CD14-positive monocyte (primary cell): Measurements from ENCODE around the gene ATXN1. TPM values are rescaled to one million over a fixed set of nuclear protein-coding genes. Genes with fewer than 3 reads are reported as not detected.
A peak's percentile ranks its signal among the peaks of the same experiment; 100 is the strongest.

Experiments used
- DNase-seq, 3 donors: peaks; one replicate each; pipeline ENCODE4 v3.0.0-alpha.2; 2011 to 2022
- H2AFZ ChIP-seq: 2 replicates; pipeline ENCODE4 v1.6.0; 2012; ENCODE audit warnings: mild to moderate bottlenecking, low read depth, low read length, inconsistent platforms; ENCODE audit not compliant: insufficient read depth, poor library complexity, severe bottlenecking
- H3K27ac ChIP-seq, 2 donors: 1 replicate in 1 of 2; 2 replicates in 1 of 2; pipeline ENCODE4 v1.5.1; 2012 to 2013; ENCODE audit warnings: low read length in 2 of 2, control low read depth in 1 of 2, inconsistent platforms in 1 of 2, low read depth in 1 of 2, mild to moderate bottlenecking in 1 of 2
- H3K27me3 ChIP-seq, 2 donors: one replicate each; pipeline versions ENCODE4 v1.6.0 to v1.6.1; 2011 to 2013; ENCODE audit warnings: low read length in 2 of 2; ENCODE audit not compliant: control insufficient read depth in 2 of 2, insufficient read depth in 2 of 2
- H3K36me3 ChIP-seq, 2 donors: replicated peaks in 1 of 2; 1 replicate in 1 of 2; 2 replicates in 1 of 2; pipeline versions ENCODE4 v1.5.1 to v1.6.1; 2012 to 2013; ENCODE audit warnings: low read length in 2 of 2, control low read depth in 1 of 2, inconsistent platforms in 1 of 2, mild to moderate bottlenecking in 1 of 2; ENCODE audit not compliant: insufficient read depth in 2 of 2, control insufficient read depth in 1 of 2
- H3K4me1 ChIP-seq, 2 donors: 1 replicate in 1 of 2; 2 replicates in 1 of 2; pipeline versions ENCODE4 v1.5.1 to v1.6.1; 2012 to 2013; ENCODE audit warnings: low read length in 2 of 2, control low read depth in 1 of 2, inconsistent platforms in 1 of 2, mild to moderate bottlenecking in 1 of 2, moderate library complexity in 1 of 2; ENCODE audit not compliant: insufficient read depth in 2 of 2, control insufficient read depth in 1 of 2
- H3K4me2 ChIP-seq: replicated peaks from 2 replicates; pipeline ENCODE3; 2012; ENCODE audit warnings: low read length, moderate library complexity, mild to moderate bottlenecking; ENCODE audit not compliant: poor library complexity, severe bottlenecking; ENCODE audit errors: extremely low read depth
- H3K4me3 ChIP-seq, 3 experiments: fragments of 200-600 bp in 1 of 3; sonication (generic) in 1 of 3; replicated peaks in 1 of 3; 1 replicate in 2 of 3; 2 replicates in 1 of 3; pipeline ENCODE4 v1.5.1; 2011 to 2013; ENCODE audit warnings: low read length in 3 of 3, mild to moderate bottlenecking in 3 of 3, control low read depth in 2 of 3, low read depth in 2 of 3, inconsistent platforms in 1 of 3, moderate library complexity in 1 of 3
- H3K79me2 ChIP-seq: 2 replicates; pipeline ENCODE4 v1.6.0; 2012; ENCODE audit warnings: mild to moderate bottlenecking, control low read depth, inconsistent platforms, low read length, moderate library complexity; ENCODE audit not compliant: insufficient read depth
- H3K9ac ChIP-seq: 2 replicates; pipeline ENCODE4 v1.6.0; 2017; ENCODE audit warnings: low read length, mild to moderate bottlenecking; ENCODE audit not compliant: insufficient read depth, poor library complexity, severe bottlenecking
- H3K9me3 ChIP-seq, 2 donors: replicated peaks in 1 of 2; 1 replicate in 1 of 2; 2 replicates in 1 of 2; pipeline versions ENCODE4 v1.5.1 to v1.6.1; 2012 to 2013; ENCODE audit warnings: low read length in 2 of 2, control low read depth in 1 of 2; ENCODE audit not compliant: control insufficient read depth in 1 of 2, insufficient read depth in 1 of 2
- H4K20me1 ChIP-seq: 2 replicates; pipeline ENCODE4 v1.6.0; 2012; ENCODE audit warnings: mild to moderate bottlenecking, low read length, control low read depth, moderate library complexity; ENCODE audit not compliant: insufficient read depth
- H3K27ac Mint-ChIP-seq, 7 donors: one replicate each; pipeline ENCODE4 v1.8.0; 2020; ENCODE audit warnings: mild to moderate bottlenecking in 7 of 7, mixed read lengths in 7 of 7, moderate library complexity in 6 of 7, inconsistent platforms in 2 of 7
- H3K27me3 Mint-ChIP-seq, 3 donors: one replicate each; pipeline ENCODE4 v1.8.0; 2021 to 2022; ENCODE audit warnings: low read depth in 3 of 3, mild to moderate bottlenecking in 3 of 3, mixed read lengths in 3 of 3, moderate library complexity in 3 of 3, inconsistent platforms in 1 of 3
- H3K36me3 Mint-ChIP-seq, 2 donors: one replicate each; pipeline ENCODE4 v1.8.0; 2020; ENCODE audit warnings: mixed read lengths in 2 of 2, inconsistent platforms in 1 of 2, mild to moderate bottlenecking in 1 of 2
- H3K4me1 Mint-ChIP-seq: one replicate; pipeline ENCODE4 v1.8.0; 2020; ENCODE audit warnings: mild to moderate bottlenecking, mixed read lengths
- H3K4me3 Mint-ChIP-seq, 2 donors: one replicate each; pipeline ENCODE4 v1.8.0; 2020; ENCODE audit warnings: mild to moderate bottlenecking in 2 of 2, mixed read lengths in 2 of 2, moderate library complexity in 1 of 2
- H3K9me3 Mint-ChIP-seq, 7 donors: one replicate each; pipeline ENCODE4 v1.8.0; 2020 to 2022; ENCODE audit warnings: mixed read lengths in 7 of 7, mild to moderate bottlenecking in 6 of 7, moderate library complexity in 6 of 7, inconsistent platforms in 2 of 7
- CTCF ChIP-seq: fragments of 200-600 bp; IDR thresholded peaks from one replicate; pipeline ENCODE4 v1.8.0; 2022; ENCODE audit warnings: antibody characterized with exemption, mild to moderate bottlenecking
- WGBS: methylation state at CpG from one replicate; pipeline ENCODE4 v1.1.5; 2013; ENCODE audit warnings: missing lambda C conversion rate; ENCODE audit not compliant: insufficient coverage; 5-methylcytosine and 5-hydroxymethylcytosine counted together
- intact Hi-C, 2 donors: fragments of 100-400 bp; cut with micrococcal nuclease; formaldehyde crosslinking; loops; one replicate each; pipeline versions ENCODE4 v1.15.0 to v1.15.1; 2023
- polyA plus RNA-seq, 3 donors: library from polyadenylated mRNA; depleted of rRNA in 1 of 3; unstranded in 2 of 3; stranded (reverse) in 1 of 3; fragments of 300-500 nt in 2 of 3; fragments of >200 nt in 1 of 3; fragmentation: Illumina TruSeq in 2 of 3; gene quantifications; 1 replicate in 2 of 3; 2 replicates in 1 of 3; pipeline ENCODE4 v1.2.3, GENCODE V29; 2012 to 2021

Gene ATXN1
- polyA plus RNA-seq, 3 donors, result 8.8 to 19.1 (median 10.9) TPM

- DNase-seq, result no peak
- Histone ChIP-seq H3K4me1 (peaks cover 21 to 26% of the 10 kb centered on the region in 2 donors), H3K9me3 (no peaks in the 10 kb centered on the region), H3K27ac (no peak overlapping the region), H3K27me3 (no peaks in the 10 kb centered on the region), H3K36me3 (no peaks in the 10 kb centered on the region), H3K9ac (no peak overlapping the region), H2AFZ (no peak overlapping the region), H3K79me2 (peaks cover 16% of the 10 kb centered on the region), H3K4me2 (no peak overlapping the region), H3K4me3 (no peak overlapping the region), H4K20me1 (no peaks in the 10 kb centered on the region)
- H3K27me3 Mint-ChIP-seq, result no peaks in the 10 kb centered on the region
- H3K27ac Mint-ChIP-seq, result no peak overlapping the region
- peak; percentile 60 for TF ChIP-seq CTCF
- intact Hi-C loops, result loop anchor here (10.0 kb wide), 3 partner anchors 80 to 260 kb away; no protein-coding TSS in a partner anchor
- H3K9me3 Mint-ChIP-seq, result no peaks in the 10 kb centered on the region
- H3K4me3 Mint-ChIP-seq, result no peak overlapping the region
- WGBS, result no CpG with 5 or more reads among the region's 3 CpGs
- no peaks in the 10 kb centered on the region for H3K36me3 Mint-ChIP-seq
- peaks cover 23% of the 10 kb centered on the region for H3K4me1 Mint-ChIP-seq
These were observed 3.1 kb upstream of the ATXN1 start for GRCh38 chr6:16764188-16764950.

- peak overlapping the region; percentile 86 for H2AFZ ChIP-seq
- 0% methylated on average over 17 of the region's 32 CpGs for WGBS
- H3K4me1 Mint-ChIP-seq, result peaks cover 25% of the 10 kb centered on the region
- H3K36me3 ChIP-seq, result no peaks in the 10 kb centered on the region
- H3K27ac ChIP-seq, result peak overlapping the region; percentile 32 to 77
- intact Hi-C loops, result loop anchor here (2.0 to 10.0 kb wide), 4 partner anchors 50 to 258 kb away; no protein-coding TSS in a partner anchor
- peaks cover 32% of the 10 kb centered on the region for H3K79me2 ChIP-seq
- H3K9me3 Mint-ChIP-seq, result no peaks in the 10 kb centered on the region
- peak; percentile 69 to 91 (median 84) for DNase-seq
- H3K4me3 Mint-ChIP-seq, result peak overlapping the region; percentile 97
- peaks cover 11% of the 10 kb centered on the region for H4K20me1 ChIP-seq
- H3K27me3 ChIP-seq, result no peaks in the 10 kb centered on the region
- peak overlapping the region in 6 of 7 donors; percentile 65 to 97 (median 86) for H3K27ac Mint-ChIP-seq
- H3K4me1 ChIP-seq, result peaks cover 25 to 31% of the 10 kb centered on the region in 2 donors
- H3K9me3 ChIP-seq, result no peaks in the 10 kb centered on the region
- peak; percentile 91 for TF ChIP-seq CTCF
- H3K36me3 Mint-ChIP-seq, result peaks cover 5 to 6% of the 10 kb centered on the region in 2 donors
- H3K27me3 Mint-ChIP-seq, result no peaks in the 10 kb centered on the region
- peak overlapping the region; percentile 98 for H3K4me2 ChIP-seq
- H3K9ac ChIP-seq, result peak overlapping the region; percentile 98
- peak overlapping the region; percentile 51 to 98 (median 56) for H3K4me3 ChIP-seq
These were observed 1.6 kb upstream of the ATXN1 start for GRCh38 chr6:16762550-16763477.
